Measurements from ENCODE around the gene IPPK. TPM values are rescaled to one million over a fixed set of nuclear protein-coding genes. Genes with fewer than 3 reads are reported as not detected.

Gene IPPK
- total RNA-seq, 1 experiment from 2014 or later, result 7.9 TPM

DNA sequence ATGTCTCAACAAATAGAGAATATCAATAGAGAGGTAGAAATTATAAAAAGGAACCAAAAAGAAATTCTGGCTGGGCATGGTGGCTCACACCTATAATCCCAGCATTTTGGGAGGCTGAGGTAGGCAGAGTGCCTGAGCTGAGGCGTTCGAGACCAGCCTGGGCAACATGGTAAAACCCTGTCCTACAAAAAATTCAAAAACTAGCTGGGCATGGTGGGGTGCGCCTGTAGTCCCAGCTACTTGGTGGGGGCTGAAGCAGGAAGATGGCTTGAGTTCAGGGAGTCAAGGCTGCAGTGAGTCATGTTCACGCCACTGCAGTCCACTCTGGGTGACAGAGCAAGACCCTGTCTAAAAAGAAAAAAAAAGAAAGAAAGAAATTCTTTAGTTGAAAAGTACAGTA, 24.9 kb downstream of the IPPK start:
- no peak for DNase-seq (ENCODE audit: low read depth)
- in situ Hi-C loops (cut with HindIII; ENCODE audit: low pct_unique_long_range_greater_than_20kb, low sequenced_read_pairs), result no loop called here

DNA sequence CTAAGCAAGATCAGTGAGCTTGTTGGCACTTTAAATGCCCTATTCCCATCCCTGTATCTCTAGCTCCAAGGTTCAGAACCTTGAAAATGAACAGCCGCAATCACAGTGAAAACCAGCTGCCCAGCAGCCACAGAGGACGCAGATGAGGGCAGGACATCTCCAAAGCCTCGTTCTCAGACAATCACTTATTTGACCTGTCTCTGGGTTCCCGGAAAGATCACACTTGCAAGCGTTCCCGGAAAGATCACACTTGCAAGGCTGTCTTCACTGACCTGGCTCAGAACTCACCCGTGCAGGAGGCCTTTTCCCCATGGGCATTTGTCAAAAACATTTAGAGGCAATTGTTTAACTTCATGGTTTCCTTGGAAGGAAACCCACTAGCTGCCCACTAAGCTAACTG, 25.7 kb downstream of the IPPK start:
- in situ Hi-C loops (cut with HindIII; ENCODE audit: low pct_unique_long_range_greater_than_20kb, low sequenced_read_pairs), result no loop called here

DNA sequence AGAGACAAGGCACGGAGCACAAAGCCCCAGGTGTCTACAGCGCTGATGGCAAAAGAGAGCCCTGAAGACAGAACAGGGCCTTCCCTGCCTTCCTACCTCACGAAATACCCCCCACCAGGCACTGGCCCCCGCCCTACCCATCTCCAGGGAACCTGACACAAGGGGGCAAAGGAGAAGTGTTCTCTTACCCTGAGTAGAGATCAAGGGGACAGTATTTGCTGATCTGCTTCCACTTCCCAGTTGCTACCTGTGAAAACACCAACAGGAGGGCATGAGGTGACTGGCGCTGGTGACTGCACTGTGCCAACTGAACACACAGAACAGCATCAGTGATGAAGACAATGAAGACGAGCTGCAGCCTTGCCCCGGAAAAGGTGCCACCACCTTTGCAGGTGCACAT, 27.4 kb downstream of the IPPK start:
- no peak for DNase-seq (ENCODE audit: low read depth)
- in situ Hi-C loops (cut with HindIII; ENCODE audit: low pct_unique_long_range_greater_than_20kb, low sequenced_read_pairs), result no loop called here

More for the DNA sequence above, 25.7 kb downstream of the IPPK start:
- no peak for DNase-seq (ENCODE audit: low read depth)

DNA sequence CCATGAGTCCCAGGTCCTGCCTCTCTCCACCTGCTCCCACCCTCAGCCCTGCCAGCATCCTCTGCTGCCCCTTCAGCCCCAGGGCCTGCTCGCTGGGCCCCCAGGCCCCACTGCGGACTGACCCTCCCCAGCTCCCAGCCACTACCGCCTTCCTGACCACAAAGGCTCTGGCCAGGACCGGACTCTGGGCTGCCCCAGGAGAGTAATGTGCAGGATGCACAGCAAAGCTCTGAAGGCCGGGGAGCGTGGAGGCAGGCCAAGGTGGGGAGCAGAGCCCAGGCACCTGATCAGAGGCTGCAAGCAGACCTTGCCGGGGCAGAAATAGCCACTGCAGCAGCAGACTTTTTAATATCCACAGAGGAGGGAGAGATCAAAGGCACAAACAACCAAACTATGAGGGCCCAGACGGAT, 27.9 kb downstream of the IPPK start:
- in situ Hi-C loops (cut with HindIII; ENCODE audit: low pct_unique_long_range_greater_than_20kb, low sequenced_read_pairs), result no loop called here
- DNase-seq (ENCODE audit: low read depth), result no peak

DNA sequence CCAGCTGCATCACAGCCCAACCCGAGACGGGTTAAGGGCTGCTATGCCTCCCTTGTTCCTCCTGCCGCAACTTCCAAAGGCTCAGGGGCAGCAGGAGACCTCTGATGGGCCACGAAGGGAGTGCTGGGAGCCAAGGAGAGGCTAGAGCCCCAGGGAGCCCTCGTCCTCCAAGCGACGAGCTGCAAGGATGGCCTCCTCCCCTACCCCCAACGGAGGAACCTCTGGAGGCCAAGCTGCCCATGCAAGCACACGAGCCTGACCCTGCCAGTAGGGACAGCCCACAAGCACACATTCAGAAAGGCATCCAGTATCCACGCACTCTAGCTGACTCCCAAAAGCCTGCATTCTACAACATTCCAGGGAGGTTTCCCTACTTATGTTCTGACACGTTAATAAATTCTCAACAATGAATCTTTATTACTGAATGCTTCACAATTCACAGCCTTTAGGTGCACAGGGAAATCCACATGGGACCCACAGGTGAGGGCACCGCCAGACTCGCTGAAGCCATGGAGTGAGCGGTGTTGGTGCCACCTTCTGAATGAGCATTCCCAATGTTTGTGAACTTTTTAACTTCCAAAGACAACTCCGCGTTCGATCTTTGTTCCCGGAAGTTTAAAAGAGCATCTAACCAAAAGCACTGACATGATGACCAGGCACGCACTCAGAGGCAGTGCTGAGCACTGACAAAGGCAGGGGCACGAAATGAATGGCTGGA, 28.7 kb downstream of the IPPK start:
- no peak for DNase-seq (ENCODE audit: low read depth)
- in situ Hi-C loops (cut with HindIII; ENCODE audit: low pct_unique_long_range_greater_than_20kb, low sequenced_read_pairs), result no loop called here

DNA sequence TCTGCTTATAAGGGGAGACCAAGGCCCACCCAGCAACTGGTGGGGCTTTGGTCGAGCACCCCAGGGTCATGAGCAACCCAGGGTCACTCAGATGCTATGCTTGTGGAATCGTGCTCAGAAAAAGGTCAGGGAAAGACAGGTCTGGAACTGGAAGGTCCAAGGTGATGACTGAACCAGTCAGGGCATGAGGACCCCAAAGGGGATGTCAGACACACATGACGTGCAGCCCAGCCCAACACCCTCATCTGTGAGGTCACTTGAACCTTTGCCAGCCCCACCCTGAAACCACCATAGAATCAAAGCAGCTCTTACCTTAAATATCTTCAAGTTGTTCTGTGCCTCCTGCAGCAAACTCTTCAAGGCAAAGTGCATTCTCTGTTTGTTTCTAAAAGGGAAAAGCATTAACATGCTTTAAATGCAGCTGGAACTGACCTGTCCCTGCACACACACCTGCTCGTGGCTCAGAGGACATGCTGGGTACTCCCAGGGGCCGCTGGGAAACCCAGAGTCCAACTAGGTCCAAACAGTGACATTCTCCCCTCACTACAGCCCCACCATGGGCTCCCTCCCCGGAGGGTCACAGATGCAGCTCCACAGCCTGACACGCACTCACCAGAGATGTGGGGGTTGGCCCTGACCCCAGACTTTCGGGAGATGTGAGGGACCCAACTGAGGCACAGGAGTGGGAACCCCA, 29.4 kb downstream of the IPPK start:
- no peak for DNase-seq (ENCODE audit: low read depth)
- in situ Hi-C loops (cut with HindIII; ENCODE audit: low pct_unique_long_range_greater_than_20kb, low sequenced_read_pairs), result no loop called here

DNA sequence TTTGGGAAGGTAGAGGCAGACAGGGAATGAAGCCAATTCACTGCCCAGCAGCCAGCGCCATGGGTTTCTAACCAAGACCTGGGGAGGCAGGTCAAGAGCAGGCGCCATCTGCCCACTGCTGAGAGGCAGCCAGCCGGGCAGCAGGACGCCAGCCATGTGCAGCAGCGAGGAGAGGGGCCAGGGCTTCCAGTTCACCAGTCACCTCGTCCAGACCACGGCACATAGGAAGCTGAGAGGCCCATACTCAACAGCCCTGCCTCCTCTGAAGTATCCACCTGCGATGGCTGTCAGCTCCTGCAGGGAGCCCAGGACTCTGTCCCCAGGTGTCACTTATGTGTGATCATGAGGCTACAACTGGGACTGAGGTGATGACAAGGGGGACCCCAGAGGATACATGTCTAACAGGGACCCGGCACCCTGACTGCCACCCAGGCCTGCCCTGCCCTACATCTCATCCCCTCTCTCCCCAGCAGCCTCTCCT, 30.1 kb downstream of the IPPK start:
- DNase-seq (ENCODE audit: low read depth), result no peak
- in situ Hi-C loops (cut with HindIII; ENCODE audit: low pct_unique_long_range_greater_than_20kb, low sequenced_read_pairs), result no loop called here

DNA sequence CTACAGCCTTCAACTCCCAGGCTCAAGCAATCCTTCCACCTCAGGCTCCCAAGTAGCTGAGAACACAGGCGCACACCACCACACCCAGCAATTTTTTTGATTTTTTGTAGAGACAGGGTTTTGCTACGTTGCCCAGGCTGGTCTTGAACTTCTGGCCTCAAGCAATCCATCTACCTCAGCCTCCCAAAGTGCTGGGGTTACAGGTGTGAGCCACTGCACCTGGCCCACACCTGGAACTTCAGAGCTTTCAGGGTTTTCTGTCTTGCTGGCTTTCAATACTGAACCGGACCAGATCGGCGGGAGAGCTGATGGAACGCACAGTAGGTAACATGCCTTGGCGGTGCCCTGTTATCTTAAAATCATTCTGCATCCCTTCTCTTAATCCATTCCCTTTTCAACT, 30.8 kb downstream of the IPPK start:
- in situ Hi-C loops (cut with HindIII; ENCODE audit: low pct_unique_long_range_greater_than_20kb, low sequenced_read_pairs), result no loop called here
- no peak for DNase-seq (ENCODE audit: low read depth)

DNA sequence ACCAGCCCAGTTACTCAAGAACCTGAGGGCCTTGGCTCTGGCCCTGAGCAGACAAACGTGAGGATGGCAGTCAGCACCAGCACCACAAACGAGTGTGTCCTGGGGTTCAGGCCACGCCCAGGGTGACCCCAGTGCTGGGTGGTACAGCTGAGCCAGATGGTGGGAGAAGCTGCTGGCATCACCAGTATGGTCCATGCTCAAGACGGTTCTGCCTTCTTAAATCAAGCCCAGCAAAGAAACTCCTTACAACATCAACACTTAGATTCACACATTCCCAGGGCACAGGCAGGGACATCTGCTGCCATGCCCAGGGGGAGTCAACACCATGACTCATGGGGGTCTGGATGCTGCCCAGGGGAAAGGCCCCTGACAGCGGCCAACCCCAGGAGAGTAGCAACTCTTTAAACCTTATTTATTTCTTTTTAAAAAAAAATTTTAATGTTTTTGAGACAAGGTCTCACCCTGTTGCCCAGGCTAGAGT, 31.3 kb downstream of the IPPK start:
- DNase-seq (ENCODE audit: low read depth), result no peak
- in situ Hi-C loops (cut with HindIII; ENCODE audit: low pct_unique_long_range_greater_than_20kb, low sequenced_read_pairs), result no loop called here

DNA sequence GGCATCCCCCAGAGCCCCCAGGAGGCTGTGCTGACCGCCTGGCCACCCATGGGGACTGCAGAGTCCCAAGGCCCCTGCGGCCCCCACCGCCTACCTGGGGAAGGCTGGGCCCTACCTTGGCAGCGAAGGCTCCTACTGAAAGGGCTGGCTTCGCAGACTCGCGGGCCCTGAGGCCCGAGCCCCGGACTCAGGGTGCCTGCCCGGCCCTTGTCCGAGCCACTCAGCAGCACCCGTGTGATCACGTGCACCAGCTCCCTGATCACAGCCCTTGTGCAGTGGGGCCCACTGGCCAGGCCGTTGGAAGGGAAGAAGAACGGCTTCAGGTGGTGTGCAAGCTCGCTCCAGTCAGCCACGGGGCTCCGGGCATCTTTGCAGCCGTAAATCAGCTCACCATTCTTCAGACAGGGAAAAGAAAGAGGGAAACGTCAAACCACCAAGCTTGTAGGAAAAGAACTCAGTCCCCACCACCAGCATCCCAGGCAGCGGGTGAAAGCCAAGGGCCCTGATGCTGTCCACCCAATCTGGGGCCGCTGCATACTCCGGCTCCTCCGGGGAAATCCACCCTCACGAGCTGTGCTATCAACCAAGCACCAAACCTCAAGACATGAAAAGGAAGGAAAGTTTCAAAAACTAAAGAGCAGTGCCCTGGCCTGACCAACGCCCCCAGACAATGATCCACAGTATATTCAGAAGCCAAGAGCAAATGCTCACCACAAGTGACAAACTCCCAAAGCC, 31.9 kb downstream of the IPPK start:
- in situ Hi-C loops (cut with HindIII; ENCODE audit: low pct_unique_long_range_greater_than_20kb, low sequenced_read_pairs), result no loop called here
- no peak for DNase-seq (ENCODE audit: low read depth)

DNA sequence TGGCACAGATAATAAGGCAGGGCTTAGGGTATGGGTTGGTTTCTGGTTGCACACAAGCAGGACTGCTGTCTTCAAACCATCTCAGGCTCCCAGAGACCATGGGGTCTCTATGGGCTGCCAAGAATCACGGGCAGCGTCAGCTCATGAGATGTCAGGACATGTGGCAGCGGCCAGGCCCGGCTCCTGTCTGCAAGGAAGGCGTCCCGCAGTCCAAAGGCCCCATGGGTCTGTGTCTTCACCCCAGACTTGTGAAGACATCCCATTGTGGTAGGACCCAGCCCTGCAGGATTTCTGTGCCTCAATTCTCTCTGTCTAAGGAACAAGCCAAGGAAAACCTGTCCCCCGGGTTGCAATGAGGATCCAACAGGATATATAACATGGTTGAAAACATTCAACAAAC, 32.6 kb downstream of the IPPK start:
- in situ Hi-C loops (cut with HindIII; ENCODE audit: low pct_unique_long_range_greater_than_20kb, low sequenced_read_pairs), result no loop called here

DNA sequence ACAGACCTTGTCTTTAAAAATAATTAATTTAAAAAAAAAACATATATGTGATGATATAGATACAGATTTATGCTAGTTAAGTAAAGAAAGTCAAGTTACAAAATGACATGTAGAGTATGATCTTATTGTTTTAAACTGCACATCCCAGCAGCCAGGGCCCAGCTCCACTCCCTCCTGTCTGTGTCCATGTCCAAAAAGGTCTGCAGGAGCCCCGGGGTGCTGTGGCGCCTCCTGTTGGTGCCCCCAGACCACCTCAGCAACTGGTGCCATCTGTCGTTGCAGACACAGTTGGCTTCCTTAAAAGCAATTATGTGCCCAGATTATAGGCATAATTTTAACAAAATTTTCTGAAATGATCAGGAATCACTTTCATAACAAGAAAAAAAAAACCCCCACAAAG, 33.3 kb downstream of the IPPK start:
- DNase-seq (ENCODE audit: low read depth), result no peak
- in situ Hi-C loops (cut with HindIII; ENCODE audit: low pct_unique_long_range_greater_than_20kb, low sequenced_read_pairs), result no loop called here

More for the DNA sequence above, 32.6 kb downstream of the IPPK start:
- DNase-seq (ENCODE audit: low read depth), result no peak

DNA sequence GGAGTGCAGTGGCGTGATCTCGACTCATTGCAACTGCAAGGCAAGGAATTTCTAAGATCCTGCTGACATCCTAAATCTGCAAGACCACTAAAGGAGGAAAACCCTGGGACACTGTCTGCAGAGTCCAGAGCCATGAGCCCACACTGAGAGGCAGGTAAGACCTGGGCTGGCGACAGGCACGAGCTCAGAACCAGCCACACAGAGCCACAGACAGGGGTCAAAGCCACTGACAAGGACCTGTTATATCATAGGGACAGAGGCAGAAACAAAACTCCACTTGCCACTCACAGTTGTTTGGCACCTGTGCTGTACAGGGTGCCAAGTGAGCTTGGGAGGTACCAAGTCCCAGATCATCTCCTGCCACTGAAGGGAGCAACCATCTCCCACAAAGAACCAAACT, 34.2 kb downstream of the IPPK start:
- DNase-seq (ENCODE audit: low read depth), result no peak
- in situ Hi-C loops (cut with HindIII; ENCODE audit: low pct_unique_long_range_greater_than_20kb, low sequenced_read_pairs), result no loop called here

DNA sequence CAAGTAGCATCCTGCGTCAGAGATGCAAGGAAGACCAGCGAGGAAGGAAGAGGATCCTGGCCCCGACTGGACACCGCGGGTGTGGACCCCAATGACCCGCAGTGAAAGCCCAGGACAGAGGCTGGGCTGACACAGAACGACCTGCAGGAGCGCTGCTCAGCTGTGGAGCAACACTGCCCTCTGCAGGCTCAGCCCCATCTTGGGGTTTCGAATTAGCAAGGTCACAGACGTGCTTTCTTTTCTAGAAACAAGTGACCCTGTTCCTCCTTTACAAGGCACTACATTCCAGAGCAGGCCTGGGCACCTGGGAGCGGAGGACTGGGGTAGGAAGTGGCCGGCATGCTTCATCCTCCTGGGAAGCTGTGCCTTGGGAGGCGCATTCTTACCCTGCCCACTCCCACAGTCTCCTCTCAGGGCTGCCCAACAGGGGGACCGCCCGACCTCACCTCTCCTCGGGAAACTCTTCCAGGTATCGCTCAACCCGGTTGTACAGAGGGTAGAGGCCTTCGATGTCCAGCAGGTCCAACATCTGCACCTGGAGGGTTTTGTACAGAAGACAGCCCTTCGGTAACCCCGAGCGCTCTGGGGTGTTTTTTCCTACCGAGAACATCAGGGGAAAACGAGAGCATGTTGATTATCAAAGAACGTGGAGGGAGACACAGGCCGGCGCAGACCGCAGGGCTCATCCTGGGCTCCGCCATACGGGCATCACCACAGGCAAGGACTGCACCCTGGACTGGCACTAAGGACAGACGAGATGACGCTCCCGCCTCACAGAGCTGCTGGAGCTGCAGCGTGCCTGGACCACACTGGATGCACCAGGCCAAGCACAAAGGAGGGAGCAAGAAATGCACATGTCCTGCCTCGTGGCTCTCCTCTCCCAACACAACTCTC, 35.0 kb downstream of the IPPK start:
- in situ Hi-C loops (cut with HindIII; ENCODE audit: low pct_unique_long_range_greater_than_20kb, low sequenced_read_pairs), result no loop called here

DNA sequence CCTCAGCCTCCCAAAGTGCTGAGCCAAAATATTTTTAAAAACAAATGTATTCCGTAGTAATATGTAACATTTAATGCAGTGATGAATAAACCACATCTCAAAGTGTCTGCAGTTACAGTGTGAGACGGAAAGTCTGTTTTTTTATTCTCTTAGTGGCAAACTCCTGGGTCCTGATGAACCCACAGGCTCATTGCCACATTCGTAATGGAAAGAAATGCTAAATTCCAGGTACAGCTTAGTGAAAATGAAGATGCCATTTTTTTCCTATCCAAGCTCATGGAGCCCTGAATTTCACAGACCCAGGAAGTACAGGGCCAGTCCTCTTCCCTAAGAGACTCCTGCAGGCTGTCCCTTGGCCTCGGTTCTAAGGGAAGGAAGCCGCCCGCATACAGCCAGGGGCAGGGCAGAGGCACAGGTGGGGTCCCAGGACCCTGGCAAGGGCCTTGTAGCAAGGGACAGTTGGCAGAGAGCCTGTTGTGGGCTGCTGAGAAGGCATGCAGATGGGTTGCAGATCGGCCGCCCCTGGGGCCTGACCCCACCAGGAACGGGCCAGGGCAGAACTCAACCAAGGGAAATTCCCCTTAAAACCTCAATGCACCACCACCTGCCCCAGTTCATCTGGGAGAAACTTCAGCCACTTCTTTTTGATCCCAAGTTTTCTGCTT, 36.2 kb downstream of the IPPK start:
- in situ Hi-C loops (cut with HindIII; ENCODE audit: low pct_unique_long_range_greater_than_20kb, low sequenced_read_pairs), result no loop called here
- DNase-seq (ENCODE audit: low read depth), result no peak

More for the DNA sequence above, 35.0 kb downstream of the IPPK start:
- peak; percentile 48 for DNase-seq (ENCODE audit: low read depth)

DNA sequence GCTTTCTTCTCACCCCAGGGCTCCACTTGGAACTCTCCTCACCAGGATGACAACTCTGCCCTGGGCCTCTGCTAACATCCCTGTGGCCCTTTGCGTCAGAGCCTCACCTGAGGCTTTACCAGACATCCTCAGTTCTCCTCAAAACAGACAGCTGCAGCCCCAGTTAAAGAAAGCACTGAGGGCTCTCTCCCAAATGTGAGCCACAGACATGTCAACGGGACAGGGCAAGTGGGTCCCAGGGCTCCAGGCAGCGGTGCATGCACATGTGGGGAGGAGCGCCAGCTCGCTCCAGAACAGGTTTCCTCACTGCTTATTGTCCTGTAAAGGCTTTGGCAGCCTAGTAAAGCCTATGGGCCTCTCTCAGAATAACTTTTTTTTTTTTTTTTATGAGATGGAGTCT, 37.3 kb downstream of the IPPK start:
- DNase-seq (ENCODE audit: low read depth), result no peak
- in situ Hi-C loops (cut with HindIII; ENCODE audit: low pct_unique_long_range_greater_than_20kb, low sequenced_read_pairs), result no loop called here

DNA sequence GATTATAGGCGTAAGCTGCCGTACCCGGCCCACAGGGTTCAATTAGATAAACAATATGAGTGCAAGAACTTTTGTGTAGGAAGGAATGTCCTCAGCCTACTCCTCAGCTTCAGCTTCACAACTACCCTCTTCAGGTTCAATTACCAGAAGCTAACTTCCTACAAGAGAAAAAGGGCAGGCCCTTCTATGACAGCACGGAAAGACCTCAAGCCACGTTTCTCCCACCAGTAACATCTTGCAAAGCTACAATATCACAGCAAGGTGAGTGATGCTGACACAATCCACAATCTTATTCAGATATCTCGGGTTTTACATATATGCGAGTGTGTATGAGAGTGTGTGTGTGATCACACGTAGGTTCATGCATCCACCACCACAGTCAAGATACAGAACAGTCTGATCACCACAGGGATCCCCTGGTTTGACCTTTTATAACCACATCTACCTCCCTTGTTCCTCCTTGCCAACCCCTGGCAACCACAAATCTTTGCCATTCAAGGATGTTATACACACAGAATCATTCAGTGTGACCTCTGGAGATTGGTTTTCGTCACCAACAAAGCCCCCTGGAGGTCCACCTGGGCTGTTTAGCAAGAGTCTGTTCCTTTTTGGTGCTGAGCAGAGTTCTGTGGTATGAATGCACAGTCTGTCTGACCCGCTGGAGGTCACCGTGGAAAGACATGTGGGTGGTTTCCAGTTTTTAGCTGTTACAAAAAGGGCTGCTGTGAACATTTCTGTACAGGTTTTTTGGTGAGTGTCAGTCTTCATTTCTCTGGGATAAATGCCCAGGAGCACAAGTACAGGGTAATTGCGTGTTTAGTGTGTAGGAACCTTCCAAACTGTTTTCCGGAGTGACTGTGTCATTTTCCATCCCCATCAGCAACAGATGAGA, 38.2 kb downstream of the IPPK start:
- in situ Hi-C loops (cut with HindIII; ENCODE audit: low pct_unique_long_range_greater_than_20kb, low sequenced_read_pairs), result no loop called here
- DNase-seq (ENCODE audit: low read depth), result no peak
